ENCODE data around the gene FCN3.

DNA sequence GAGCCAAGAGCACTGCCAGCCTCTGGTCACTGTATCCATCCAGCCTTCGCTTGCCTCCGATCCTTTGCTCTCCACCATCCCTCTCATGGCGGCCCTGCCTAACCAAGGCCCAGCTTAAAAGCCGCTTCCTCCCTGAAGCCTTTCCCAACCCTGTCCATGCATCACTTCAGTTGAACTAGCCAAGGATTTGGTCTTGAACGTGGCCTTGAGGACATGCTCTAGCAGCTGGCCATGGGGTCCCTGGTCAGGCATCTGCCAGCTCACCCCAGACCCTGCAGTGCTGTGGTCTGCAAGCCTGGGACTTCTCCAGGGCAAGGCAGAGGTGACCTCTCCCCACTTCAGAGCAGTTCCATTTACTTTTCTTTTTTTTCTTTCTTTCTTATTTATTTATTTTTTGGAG, 37.9 kb downstream of the FCN3 start:
- TF ChIP-seq, protein P1, sequence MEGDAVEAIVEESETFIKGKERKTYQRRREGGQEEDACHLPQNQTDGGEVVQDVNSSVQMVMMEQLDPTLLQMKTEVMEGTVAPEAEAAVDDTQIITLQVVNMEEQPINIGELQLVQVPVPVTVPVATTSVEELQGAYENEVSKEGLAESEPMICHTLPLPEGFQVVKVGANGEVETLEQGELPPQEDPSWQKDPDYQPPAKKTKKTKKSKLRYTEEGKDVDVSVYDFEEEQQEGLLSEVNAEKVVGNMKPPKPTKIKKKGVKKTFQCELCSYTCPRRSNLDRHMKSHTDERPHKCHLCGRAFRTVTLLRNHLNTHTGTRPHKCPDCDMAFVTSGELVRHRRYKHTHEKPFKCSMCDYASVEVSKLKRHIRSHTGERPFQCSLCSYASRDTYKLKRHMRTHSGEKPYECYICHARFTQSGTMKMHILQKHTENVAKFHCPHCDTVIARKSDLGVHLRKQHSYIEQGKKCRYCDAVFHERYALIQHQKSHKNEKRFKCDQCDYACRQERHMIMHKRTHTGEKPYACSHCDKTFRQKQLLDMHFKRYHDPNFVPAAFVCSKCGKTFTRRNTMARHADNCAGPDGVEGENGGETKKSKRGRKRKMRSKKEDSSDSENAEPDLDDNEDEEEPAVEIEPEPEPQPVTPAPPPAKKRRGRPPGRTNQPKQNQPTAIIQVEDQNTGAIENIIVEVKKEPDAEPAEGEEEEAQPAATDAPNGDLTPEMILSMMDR (IDR thresholded peaks at IDR 0.05; ENCODE audit: extremely low read depth in 1 of 2, insufficient read depth in 1 of 2, low read depth in 1 of 2, low read length in 2 of 2), result no peak
- TF ChIP-seq, protein P2, sequence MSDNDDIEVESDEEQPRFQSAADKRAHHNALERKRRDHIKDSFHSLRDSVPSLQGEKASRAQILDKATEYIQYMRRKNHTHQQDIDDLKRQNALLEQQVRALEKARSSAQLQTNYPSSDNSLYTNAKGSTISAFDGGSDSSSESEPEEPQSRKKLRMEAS (IDR thresholded peaks at IDR 0.05; ENCODE audit: insufficient read depth, insufficient read length), result no peak
